B cell (primary cell): Measurements from ENCODE around the gene TMEM134. TPM values are rescaled to one million over a fixed set of nuclear protein-coding genes. Genes with fewer than 3 reads are reported as not detected.
"Not testable (repeated sequence)": the region's sequence is repeated elsewhere in the genome, so short reads cannot be mapped to it uniquely, and the experiment has no call there.

Experiments
- ATAC-seq: fragments of 200-7000 bp; cut with Tn5 transposase; one replicate; pipeline ENCODE4 v1.10.0; 2021; ENCODE audit warnings: low read depth, mild to moderate bottlenecking, moderate number of reproducible peaks, moderate library complexity
- CTCF ChIA-PET: fragments of 350-600 bp; sonication (Branson Sonifier 250); formaldehyde crosslinking; loops from one replicate; lab custom pipeline; 2021; ENCODE audit warnings: antibody characterized with exemption, inconsistent platforms; lab: Charles Lee
- POLR2A ChIA-PET: fragments of 350-600 bp; sonication (Branson Sonifier 250); formaldehyde crosslinking; loops from one replicate; lab custom pipeline; 2021; ENCODE audit warnings: antibody characterized with exemption; lab: Charles Lee
- DNase-seq: peaks from one replicate; pipeline ENCODE4 v3.0.0; 2013
- H2AFZ ChIP-seq: 2 replicates; pipeline ENCODE4 v1.6.1; 2012; ENCODE audit warnings: mild to moderate bottlenecking, low read depth, low read length; ENCODE audit not compliant: insufficient read depth, poor library complexity, severe bottlenecking
- H3K27ac ChIP-seq, 2 donors: 1 replicate in 1 of 2; 2 replicates in 1 of 2; pipeline ENCODE4 v1.5.1; 2012 to 2013; ENCODE audit warnings: low read length in 2 of 2, mild to moderate bottlenecking in 2 of 2, moderate library complexity in 1 of 2
- H3K27me3 ChIP-seq, 4 experiments: fragments of 200-600 bp in 1 of 4; sonication (generic) in 1 of 4; replicated peaks in 1 of 4; 1 replicate in 2 of 4; 2 replicates in 2 of 4; pipeline versions ENCODE4 v1.6.1 to v1.7.0; 2013 to 2016; ENCODE audit warnings: low read length in 3 of 4, mild to moderate bottlenecking in 2 of 4, mixed read lengths in 1 of 4, moderate library complexity in 1 of 4; ENCODE audit not compliant: insufficient read depth in 4 of 4, control insufficient read depth in 3 of 4; ENCODE audit errors: control extremely low read depth in 1 of 4
- H3K36me3 ChIP-seq, 2 experiments: replicated peaks in 1 of 2; 1 replicate in 1 of 2; 2 replicates in 1 of 2; pipeline versions ENCODE4 v1.6.1 to v1.7.1; 2013; ENCODE audit warnings: low read length in 1 of 2; ENCODE audit not compliant: insufficient read depth in 2 of 2, control insufficient read depth in 1 of 2; ENCODE audit errors: control extremely low read depth in 1 of 2, extremely low read depth in 1 of 2
- H3K4me1 ChIP-seq, 2 donors: fragments of 200-600 bp in 1 of 2; sonication (generic) in 1 of 2; 1 replicate in 1 of 2; 2 replicates in 1 of 2; pipeline versions ENCODE4 v1.5.1 to v1.6.1; 2013 to 2017; ENCODE audit warnings: low read length in 2 of 2; ENCODE audit not compliant: control insufficient read depth in 2 of 2, insufficient read depth in 2 of 2
- H3K4me2 ChIP-seq: replicated peaks from 2 replicates; pipeline ENCODE3; 2012; ENCODE audit warnings: mild to moderate bottlenecking, low read depth, low read length; ENCODE audit not compliant: poor library complexity, severe bottlenecking
- H3K4me3 ChIP-seq, 5 experiments: fragments of 200-600 bp in 1 of 5; sonication (generic) in 1 of 5; 1 replicate in 3 of 5; 2 replicates in 2 of 5; pipeline versions ENCODE4 v1.5.1 to v1.7.0; 2011 to 2016; ENCODE audit warnings: low read length in 4 of 5, mild to moderate bottlenecking in 4 of 5, low read depth in 2 of 5, control low read depth in 1 of 5, moderate library complexity in 1 of 5; ENCODE audit not compliant: insufficient read depth in 1 of 5; ENCODE audit errors: control extremely low read depth in 1 of 5, extremely low read depth in 1 of 5
- H3K79me2 ChIP-seq: fragments of 200-600 bp; sonication (generic); one replicate; pipeline ENCODE4 v1.6.0; 2016; ENCODE audit warnings: low read length; ENCODE audit not compliant: control insufficient read depth, insufficient read depth
- H3K9ac ChIP-seq: fragments of 200-600 bp; sonication (generic); 2 replicates; pipeline ENCODE4 v1.6.1; 2017; ENCODE audit warnings: mild to moderate bottlenecking, low read length, moderate library complexity
- H3K9me3 ChIP-seq, 3 donors: one replicate each; pipeline versions ENCODE4 v1.6.1 to v1.7.1; 2013; ENCODE audit warnings: low read length in 2 of 3; ENCODE audit not compliant: control insufficient read depth in 2 of 3, insufficient read depth in 1 of 3; ENCODE audit errors: control extremely low read depth in 1 of 3
- H4K20me1 ChIP-seq: 2 replicates; pipeline ENCODE4 v1.6.0; 2012; ENCODE audit warnings: mild to moderate bottlenecking, low read length; ENCODE audit not compliant: insufficient read depth, control insufficient read depth, poor library complexity, severe bottlenecking
- H3K27ac Mint-ChIP-seq: one replicate; pipeline ENCODE4 v1.8.0; 2021; ENCODE audit warnings: mixed read lengths
- H3K27me3 Mint-ChIP-seq: one replicate; pipeline ENCODE4 v1.8.0; 2021; ENCODE audit warnings: mixed read lengths
- H3K4me1 Mint-ChIP-seq: one replicate; pipeline ENCODE4 v1.8.0; 2021; ENCODE audit warnings: mixed read lengths
- H3K4me3 Mint-ChIP-seq: one replicate; pipeline ENCODE4 v1.8.0; 2021; ENCODE audit warnings: mixed read lengths
- H3K9me3 Mint-ChIP-seq: one replicate; pipeline ENCODE4 v1.8.0; 2022; ENCODE audit warnings: mixed read lengths; ENCODE audit not compliant: insufficient read depth
- CTCF ChIP-seq: fragments of 200-600 bp; IDR thresholded peaks from one replicate; pipeline ENCODE4 v1.8.0; 2022; ENCODE audit warnings: antibody characterized with exemption, mild to moderate bottlenecking
- EZH2 ChIP-seq: IDR thresholded peaks from 2 replicates; pipeline ENCODE4 v1.6.1; 2012; ENCODE audit warnings: borderline replicate concordance, low read depth, mild to moderate bottlenecking, moderate library complexity, low read length; ENCODE audit not compliant: insufficient read depth, poor library complexity, severe bottlenecking
- WGBS: methylation state at CpG from one replicate; pipeline ENCODE4 v1.1.5; 2013; ENCODE audit warnings: missing lambda C conversion rate; ENCODE audit not compliant: insufficient coverage; 5-methylcytosine and 5-hydroxymethylcytosine counted together
- intact Hi-C: fragments of 100-400 bp; cut with micrococcal nuclease; formaldehyde crosslinking; loops from one replicate; pipeline ENCODE4 v1.10.0; 2022
- polyA plus RNA-seq: library from polyadenylated mRNA; depleted of rRNA; stranded (reverse); fragments of >200 nt; gene quantifications from 2 replicates; pipeline ENCODE4 v1.2.3, GENCODE V29; 2012
- total RNA-seq, 2 donors: library from RNA; stranded (reverse); fragments of 120-200 nt in 1 of 2; gene quantifications; 1 replicate in 1 of 2; 2 replicates in 1 of 2; pipeline versions ENCODE4 v1.2.3 to v1.2.4, GENCODE V29; 2013 to 2022

Gene TMEM134
- total and polyA plus RNA-seq, 2 donors (not counting 1 experiment from before 2014, with no cell fraction given) = 167 to 197 TPM

GRCh38 chr11:67428052-67429001 is 40.7 kb downstream of the TMEM134 start, which contains the start of gene RPS6KB2:
Gene RPS6KB2, plus strand, starts transcription at chr11:67428494. Its CDS starts 52 bp downstream, at chr11:67428546.
- WGBS = 0% methylated on average over 60 of the region's 68 CpGs
- no peaks in the 10 kb centered on the region for H3K9me3 Mint-ChIP-seq
- no peaks in the 10 kb centered on the region for H3K27me3 Mint-ChIP-seq
- Histone ChIP-seq H3K27ac (peak within 1 kb of the TSS; percentile 70 to 92), H4K20me1 (peaks cover 48% of the 10 kb centered on the region), H3K27me3 (no peaks in the 10 kb centered on the region), H3K36me3 (peaks cover 0 to 26% of the 10 kb centered on the region in 2 experiments), H3K4me1 (peaks cover 14 to 47% of the 10 kb centered on the region in 2 donors), H2AFZ (peak within 1 kb of the TSS; percentile 90), H3K9ac (peak within 1 kb of the TSS; percentile 89), H3K4me2 (peak within 1 kb of the TSS; percentile 92), H3K9me3 (no peaks in the 10 kb centered on the region), H3K79me2 (peaks cover 55% of the 10 kb centered on the region), H3K4me3 (peak within 1 kb of the TSS; percentile 82 to 95 (median 91))
- peak; percentile 86 for ATAC-seq
- CTCF ChIA-PET = interaction anchor here (0.5 to 4.4 kb wide), 13 partner anchors 8 to 108 kb away, joined by 3 to 17 read pairs (median 3); partner anchors contain the start of genes AIP, PPP1CA, PTPRCAP and TBC1D10C
- POLR2A ChIA-PET = interaction anchor here (0.6 to 8.3 kb wide), 17 partner anchors 9 to 188 kb away, joined by 3 to 72 read pairs (median 4); partner anchors contain the start of genes POLD4, PPP1CA, PTPRCAP and RAD9A
- DNase-seq = peak; percentile 98
- H3K4me3 Mint-ChIP-seq = peak within 1 kb of the TSS; percentile 99
- H3K4me1 Mint-ChIP-seq = peaks cover 42% of the 10 kb centered on the region
- intact Hi-C loops = loop anchor here (1.0 kb wide), 7 partner anchors 8 to 54 kb away; partner anchors contain the start of genes RAD9A and TMEM134
- peak within 1 kb of the TSS; percentile 96 for H3K27ac Mint-ChIP-seq
- TF ChIP-seq EZH2 (no peak), CTCF (no peak)

DNA sequence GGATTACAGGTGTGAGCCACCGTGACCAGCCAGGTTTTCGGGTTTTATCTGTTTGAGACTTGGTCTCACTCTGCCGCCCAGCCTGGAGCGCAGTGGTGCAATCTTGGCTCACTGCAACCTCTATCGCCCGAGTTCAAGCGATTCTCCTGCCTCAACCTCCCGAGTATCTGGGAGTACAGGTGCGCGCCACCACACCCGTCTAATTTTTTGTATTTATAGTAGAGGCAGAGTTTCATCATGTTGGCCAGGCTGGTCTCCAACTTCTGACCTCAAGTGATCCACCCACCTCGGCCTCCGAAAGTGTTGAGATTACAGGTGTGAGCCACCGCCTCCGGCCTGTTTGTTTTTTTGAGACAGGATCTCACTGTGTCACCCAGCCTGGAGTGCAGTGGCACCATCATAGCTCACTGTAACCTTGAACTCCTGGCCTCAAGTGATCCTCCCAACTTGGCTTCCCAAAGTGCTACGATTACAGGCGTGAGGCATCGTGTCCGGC is 41.6 kb downstream of the TMEM134 start:
- H3K27me3 ChIP-seq, DNase-seq, H3K9me3 ChIP-seq, intact Hi-C loops, H3K9me3 Mint-ChIP-seq, H3K27me3 Mint-ChIP-seq, ATAC-seq: not testable (repeated sequence)
- Mint-ChIP-seq H3K4me1 (peaks cover 34% of the 10 kb centered on the region), H3K27ac (peak overlapping the region; percentile 96), H3K4me3 (peak overlapping the region; percentile 99)
- peak overlapping the region; percentile 82 to 95 (median 91) for H3K4me3 ChIP-seq
- peaks cover 13 to 37% of the 10 kb centered on the region in 2 donors for H3K4me1 ChIP-seq
- H3K79me2 ChIP-seq = peaks cover 55% of the 10 kb centered on the region
- H2AFZ ChIP-seq = peak overlapping the region; percentile 90
- POLR2A ChIA-PET = interaction anchor here (0.6 to 8.3 kb wide), 8 partner anchors 9 to 1842 kb away, joined by 4 to 72 read pairs (median 14); partner anchors contain the start of genes PPP1CA, PTPRCAP and TBC1D10C
- peak overlapping the region; percentile 89 for H3K9ac ChIP-seq
- H3K27ac ChIP-seq = peak overlapping the region; percentile 42 to 92
- H4K20me1 ChIP-seq = peaks cover 39% of the 10 kb centered on the region
- WGBS = 87% methylated on average over 19 of the region's 19 CpGs
- peaks cover 0 to 17% of the 10 kb centered on the region in 2 experiments for H3K36me3 ChIP-seq
- CTCF ChIA-PET = interaction anchor here (1.1 to 2.2 kb wide), 7 partner anchors 7 to 82 kb away, joined by 3 to 10 read pairs (median 5); partner anchors contain the start of genes PPP1CA, PTPRCAP and TBC1D10C
- peak overlapping the region; percentile 92 for H3K4me2 ChIP-seq
